Ammon's horn (tissue), 1 donor: ENCODE data around the gene MS4A13.
"Not testable (repeated sequence)": the region's sequence is repeated elsewhere in the genome, so short reads cannot be mapped to it uniquely, and the experiment has no call there.

ENCODE experiments used
- DNase-seq: peaks from one replicate; pipeline ENCODE4 v3.0.0-alpha.2; 2016; ENCODE audit warnings: low spot score

Gene MS4A13

DNA sequence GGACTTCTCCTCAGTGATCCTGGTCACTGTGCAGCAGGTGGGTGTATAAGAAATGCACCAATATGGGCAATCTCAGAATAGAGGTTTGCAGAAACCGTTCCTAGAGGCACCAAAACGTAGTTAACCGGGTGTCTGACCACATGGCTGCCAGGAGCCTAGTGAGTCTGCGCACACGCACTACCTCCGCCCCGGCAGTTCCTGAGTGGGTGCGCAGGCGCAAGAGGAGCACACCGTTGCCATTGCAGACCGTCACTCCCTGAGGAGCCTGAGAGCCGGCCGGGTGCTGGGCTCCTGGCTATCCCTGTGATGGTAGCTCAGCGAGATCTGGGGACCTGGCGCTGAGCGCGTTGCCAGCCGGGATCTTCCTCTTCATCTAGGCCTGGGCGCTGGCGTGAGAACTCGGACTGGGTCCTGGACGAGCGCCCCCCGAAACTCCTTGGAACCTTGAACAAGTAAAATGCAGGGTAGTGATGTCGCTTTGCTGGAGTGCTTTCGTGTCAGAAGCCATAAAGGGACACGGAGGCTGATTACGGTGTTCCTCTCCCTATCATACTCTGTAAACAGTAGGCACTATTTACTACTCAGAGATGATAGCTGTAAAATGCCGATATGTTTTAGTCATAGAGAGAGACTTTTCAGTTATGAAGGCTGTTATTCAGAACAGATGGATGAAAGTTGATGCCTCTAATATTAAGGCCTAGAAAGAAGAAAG lies at the start of gene MS4A13:
Gene MS4A13 (plus strand): TSS at position 249 of the 712 bp plus-strand sequence. CDS start 2,692 bp downstream, outside the sequence.
- DNase-seq, result no peak

DNA sequence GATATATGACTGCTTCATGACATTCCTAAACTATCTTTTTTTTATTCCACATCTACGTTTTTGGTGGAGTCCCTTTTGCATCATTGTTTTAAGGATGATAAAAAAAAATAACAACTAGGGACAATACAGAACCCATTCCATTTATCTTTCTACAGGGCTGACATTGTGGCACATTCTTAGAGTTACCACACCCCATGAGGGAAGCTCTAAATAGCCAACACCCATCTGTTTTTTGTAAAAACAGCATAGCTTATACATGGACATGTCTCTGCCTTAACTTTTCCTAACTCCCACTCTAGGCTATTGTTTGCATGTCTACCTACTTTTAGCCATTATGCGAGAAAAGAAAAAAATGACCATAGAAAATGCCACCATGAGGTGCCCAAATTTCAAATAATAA lies 46.4 kb upstream of the MS4A13 start:
- DNase-seq, result no peak

GRCh38 chr11:60469723-60470122 lies 45.5 kb upstream of the MS4A13 start:
- DNase-seq, result no peak

GRCh38 chr11:60477035-60477445 lies 38.2 kb upstream of the MS4A13 start:
- DNase-seq, result no peak

DNA sequence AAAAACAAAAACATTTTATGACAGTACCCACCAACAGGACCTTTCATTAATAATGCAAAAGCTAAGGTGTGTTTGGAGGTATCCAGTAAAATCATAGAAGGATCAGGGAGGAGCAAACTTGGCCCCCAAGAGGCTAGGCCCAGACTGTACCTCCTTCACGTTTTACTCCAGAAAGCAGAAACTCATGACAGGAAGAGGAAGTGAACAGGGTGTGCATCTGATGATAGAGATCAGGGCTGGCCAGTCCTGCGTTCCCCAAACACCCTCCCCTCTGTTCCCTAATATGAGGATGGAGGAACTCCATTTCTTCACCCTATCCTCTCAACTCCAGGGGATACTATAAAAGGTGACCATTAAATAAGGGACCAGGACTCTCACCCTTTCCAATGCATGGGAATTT lies 32.8 kb upstream of the MS4A13 start:
- DNase-seq, result peak; percentile 11

DNA sequence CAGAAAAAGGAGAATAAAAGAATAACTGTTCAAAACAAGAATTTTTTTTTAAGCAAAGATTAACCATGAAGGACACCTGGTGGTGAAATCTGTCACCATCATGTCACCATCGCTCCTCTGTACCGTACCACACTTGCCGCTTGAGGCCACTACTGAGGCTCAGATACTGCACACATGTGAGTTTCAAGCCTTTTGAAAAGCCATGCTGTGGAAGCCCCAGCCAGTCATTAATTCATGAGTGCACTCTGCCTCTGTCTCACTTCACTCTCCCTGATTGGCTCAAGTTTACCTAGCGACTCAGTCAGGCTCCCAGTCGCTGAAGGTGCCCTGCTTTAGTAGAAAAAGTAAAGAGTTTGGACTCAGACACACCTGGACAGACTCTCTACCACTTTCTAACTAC lies 29.2 kb upstream of the MS4A13 start:
- no peak for DNase-seq

GRCh38 chr11:60492488-60493009 lies 22.6 kb upstream of the MS4A13 start, which contains the start of gene MS4A12:
TSS of gene MS4A12 (plus strand) at chr11:60492778. CDS start at chr11:60497319, 4,541 bp downstream.
- no peak for DNase-seq

- DNase-seq, result no peak
These were observed 21.7 kb upstream of the MS4A13 start for GRCh38 chr11:60493454-60493853.

DNA sequence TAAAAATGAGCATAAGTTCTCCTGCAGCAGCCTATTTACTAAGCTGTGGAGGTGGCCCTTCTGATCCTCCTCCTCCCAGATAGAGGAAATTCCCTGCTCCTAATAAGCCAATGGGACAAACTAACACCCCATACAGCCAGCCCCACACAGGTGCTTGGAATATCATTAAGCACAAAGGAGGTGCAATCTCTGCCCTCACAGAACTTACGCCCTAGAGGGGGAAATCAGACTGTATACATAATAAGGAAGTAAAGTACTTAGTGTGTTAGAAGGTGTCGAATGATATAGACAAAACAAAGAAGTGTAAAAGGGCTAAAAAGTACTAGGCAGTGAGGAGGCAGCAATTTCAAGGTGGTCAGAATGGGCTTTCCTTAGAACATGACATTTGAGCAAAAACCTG lies 16.8 kb upstream of the MS4A13 start:
- DNase-seq, result no peak

DNA sequence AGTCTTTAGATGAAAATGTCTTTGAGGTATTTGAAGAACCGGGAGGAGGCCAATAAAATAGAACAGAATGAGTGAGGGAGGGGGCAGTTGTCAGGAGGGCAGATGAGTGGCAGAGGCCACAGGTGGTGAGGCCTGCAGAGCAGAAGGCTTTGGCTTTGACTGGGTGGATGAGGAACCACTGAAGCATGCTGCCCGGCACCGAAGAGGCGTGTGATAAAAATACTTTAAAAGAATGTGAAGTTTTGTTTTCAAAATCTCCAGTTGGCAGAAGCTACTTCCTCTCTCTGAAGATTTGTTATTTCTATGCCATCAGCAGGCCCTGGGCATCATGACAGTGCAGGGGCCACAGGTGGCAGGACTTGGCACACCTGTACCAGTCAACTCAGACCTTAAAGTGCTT lies 16.3 kb upstream of the MS4A13 start:
- peak; percentile 37 for DNase-seq

GRCh38 chr11:60500276-60500910 lies 14.8 kb upstream of the MS4A13 start:
- no peak for DNase-seq

DNA sequence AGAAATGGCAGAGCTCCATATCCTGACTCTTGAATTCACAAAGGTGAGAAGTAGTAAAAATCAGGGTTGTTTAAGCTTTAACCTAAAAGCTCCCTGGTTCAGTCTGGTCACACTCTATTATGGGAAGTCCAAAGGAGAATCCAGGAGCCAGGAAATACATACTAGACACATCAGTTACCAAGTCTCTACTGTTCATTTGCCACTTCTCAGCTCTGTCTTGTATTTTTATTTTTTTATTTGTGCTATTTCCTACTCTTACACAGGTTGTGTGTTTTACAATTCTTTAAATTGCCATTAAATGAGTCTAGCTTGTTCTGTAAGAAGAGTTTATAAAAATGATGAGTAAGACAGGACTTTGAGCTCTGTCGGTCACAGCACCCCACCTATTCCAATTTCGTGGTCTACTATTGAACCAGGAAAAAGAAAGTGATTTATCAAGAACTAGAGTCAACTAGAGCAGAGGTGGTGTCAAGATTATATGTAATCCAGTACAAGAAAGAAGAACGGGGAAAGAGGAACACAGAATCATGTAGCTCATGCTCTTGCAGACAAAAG lies 12.9 kb upstream of the MS4A13 start:
- no peak for DNase-seq

- DNase-seq, result no peak
These were observed 10.8 kb upstream of the MS4A13 start for GRCh38 chr11:60504219-60504905.

DNA sequence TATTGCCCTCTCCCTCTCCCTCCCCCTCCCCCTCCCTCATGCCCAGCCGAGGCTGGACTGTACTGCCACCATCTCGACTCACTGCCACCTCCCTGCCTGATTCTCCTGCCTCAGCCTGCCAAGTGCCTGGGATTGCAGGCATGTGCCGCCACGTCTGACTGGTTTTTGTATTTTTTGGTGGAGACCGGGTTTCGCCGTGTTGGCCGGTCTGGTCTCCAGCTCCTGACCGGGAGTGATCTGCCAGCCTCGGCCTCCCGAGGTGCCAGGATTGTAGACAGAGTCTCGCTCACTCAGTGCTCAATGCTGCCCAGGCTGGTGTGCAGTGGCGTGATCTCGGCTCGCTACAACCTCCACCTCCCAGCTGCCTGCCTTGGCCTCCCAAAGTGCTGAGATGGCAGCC lies 5.6 kb upstream of the MS4A13 start:
- DNase-seq, result not testable (repeated sequence)

- DNase-seq, result not testable (repeated sequence)
These were observed 5.0 kb upstream of the MS4A13 start for GRCh38 chr11:60510209-60510608.

DNA sequence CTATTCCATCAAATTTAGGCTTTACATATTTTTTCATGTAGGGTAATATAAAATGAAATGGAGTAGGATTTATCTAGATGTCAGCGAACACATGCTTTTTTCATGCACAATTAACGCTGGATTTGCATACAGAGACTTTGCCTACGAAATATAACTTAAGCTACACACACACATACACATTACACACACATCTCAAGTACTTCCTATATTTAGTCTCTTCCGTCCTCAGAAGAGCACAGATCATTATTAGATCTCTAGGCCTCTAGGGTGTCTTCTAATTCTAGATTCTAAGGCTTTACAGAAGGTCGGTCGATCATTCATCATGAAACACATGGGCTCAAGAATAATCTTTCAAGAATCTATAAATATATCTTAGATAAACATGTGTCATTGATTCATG lies 3.8 kb upstream of the MS4A13 start:
- DNase-seq, result no peak

- DNase-seq, result no peak
These were observed 2.5 kb upstream of the MS4A13 start for GRCh38 chr11:60512651-60513225.

DNA sequence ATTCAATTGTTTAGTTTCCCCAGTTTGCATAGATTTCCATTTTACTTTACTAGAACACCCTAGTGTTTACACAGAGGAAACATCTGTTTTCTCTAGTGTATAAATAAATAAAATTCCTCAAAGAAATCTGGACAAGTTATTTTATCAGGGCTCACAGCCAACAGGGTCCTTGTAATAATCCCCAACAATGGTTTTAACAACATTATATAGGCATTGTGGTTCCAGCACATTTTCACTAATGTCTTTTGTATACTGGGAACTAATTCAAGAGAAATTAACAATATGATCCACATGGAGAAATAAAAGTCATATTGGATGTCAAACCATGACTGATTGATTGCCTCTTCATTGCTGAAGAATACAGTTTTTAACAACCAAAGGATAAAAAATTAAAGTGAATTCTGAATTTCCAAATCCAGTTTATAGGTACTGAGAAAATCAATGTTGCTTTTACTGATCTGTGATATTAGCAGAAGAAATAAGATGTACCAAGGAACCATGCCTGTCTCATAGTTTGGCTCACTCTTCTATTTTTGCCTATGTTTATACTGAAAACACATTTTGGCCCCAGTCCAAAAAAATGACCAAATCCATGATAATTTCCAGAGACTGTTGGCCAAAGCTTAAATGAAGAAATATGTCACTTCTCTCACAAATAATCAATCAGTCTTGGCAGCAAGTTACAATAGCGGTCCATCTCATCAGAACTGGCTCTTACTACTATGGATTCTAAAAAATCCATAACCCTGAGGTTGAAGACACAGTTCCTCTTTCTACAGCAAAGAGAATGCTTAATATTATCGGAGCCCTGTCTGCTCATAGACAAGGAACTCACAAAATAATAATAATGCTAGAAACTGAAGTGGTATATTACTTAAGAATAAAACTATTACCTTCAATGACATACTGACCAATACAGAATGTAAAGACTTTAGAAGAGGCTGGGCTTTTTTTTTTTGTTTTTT lies 1.4 kb upstream of the MS4A13 start:
- no peak for DNase-seq

- DNase-seq, result no peak
These were observed 13.3 kb downstream of the MS4A13 start for GRCh38 chr11:60528465-60528864.

- DNase-seq, result peak; percentile 63
These were observed 13.7 kb downstream of the MS4A13 start for GRCh38 chr11:60528934-60529333.
